ENCODE results near the gene UBE3C. TPM values are rescaled to one million over a fixed set of nuclear protein-coding genes. Genes with fewer than 3 reads are reported as not detected.
"Not testable (repeated sequence)": the region's sequence is repeated elsewhere in the genome, so short reads cannot be mapped to it uniquely, and the experiment has no call there.

Gene UBE3C
- total RNA-seq, 2 donors from 2014 or later = 58.7 to 62.4 TPM

- DNase-seq (ENCODE audit: low spot score) = no peak
- intact Hi-C loops (cut with DNase I) = no loop called here
Observed at GRCh38 chr7:157126921-157127320, 11.8 kb upstream of the UBE3C start.

GRCh38 chr7:157129200-157129599 lies 9.5 kb upstream of the UBE3C start:
- DNase-seq (ENCODE audit: low spot score) = no peak
- intact Hi-C loops (cut with DNase I) = no loop called here

- no peak for DNase-seq (ENCODE audit: low spot score)
- intact Hi-C loops (cut with DNase I) = loop anchor here in 1 of 2 donors (5.0 kb wide), 1 partner anchor 1598 kb away; no protein-coding TSS in a partner anchor
Observed at GRCh38 chr7:157129907-157130460, 8.7 kb upstream of the UBE3C start.

- DNase-seq (ENCODE audit: low spot score) = not testable (repeated sequence)
- intact Hi-C loops (cut with DNase I) = loop anchor here in 1 of 2 donors (5.0 kb wide), 1 partner anchor 1599 kb away; no protein-coding TSS in a partner anchor
Observed at GRCh38 chr7:157130849-157131248, 7.9 kb upstream of the UBE3C start.

GRCh38 chr7:157132796-157133195 lies 5.9 kb upstream of the UBE3C start:
- intact Hi-C loops (cut with DNase I) = loop anchor here in 1 of 2 donors (5.0 kb wide), 1 partner anchor 1600 kb away; no protein-coding TSS in a partner anchor
- no peak for DNase-seq (ENCODE audit: low spot score)

GRCh38 chr7:157133304-157133703 lies 5.4 kb upstream of the UBE3C start:
- intact Hi-C loops (cut with DNase I) = loop anchor here in 1 of 2 donors (5.0 kb wide), 1 partner anchor 1601 kb away; no protein-coding TSS in a partner anchor
- DNase-seq (ENCODE audit: low spot score) = no peak

- intact Hi-C loops (cut with DNase I) = no loop called here
- no peak for DNase-seq (ENCODE audit: low spot score)
Observed at GRCh38 chr7:157136372-157136771, 2.4 kb upstream of the UBE3C start.

- intact Hi-C loops (cut with DNase I) = no loop called here
- no peak for DNase-seq (ENCODE audit: low spot score)
Observed at GRCh38 chr7:157138101-157138423, 664 bp upstream of the UBE3C start.

GRCh38 chr7:157139111-157139809 lies 534 bp downstream of the UBE3C start:
- intact Hi-C loops (cut with DNase I) = no loop called here
- DNase-seq (ENCODE audit: low spot score) = peak; percentile 86

- intact Hi-C loops (cut with DNase I) = no loop called here
- DNase-seq (ENCODE audit: low spot score) = no peak
Observed at GRCh38 chr7:157139810-157140510, 1.2 kb downstream of the UBE3C start.

GRCh38 chr7:157140511-157140905 lies 1.8 kb downstream of the UBE3C start:
- no peak for DNase-seq (ENCODE audit: low spot score)
- intact Hi-C loops (cut with DNase I) = no loop called here

- intact Hi-C loops (cut with DNase I) = no loop called here
- DNase-seq (ENCODE audit: low spot score) = no peak
Observed at GRCh38 chr7:157141525-157142060, 2.9 kb downstream of the UBE3C start.

- intact Hi-C loops (cut with DNase I) = no loop called here
- no peak for DNase-seq (ENCODE audit: low spot score)
Observed at GRCh38 chr7:157143788-157144187, 5.1 kb downstream of the UBE3C start.

GRCh38 chr7:157149317-157149716 lies 10.6 kb downstream of the UBE3C start:
- no peak for DNase-seq (ENCODE audit: low spot score)

GRCh38 chr7:157150882-157151281 lies 12.2 kb downstream of the UBE3C start:
- DNase-seq (ENCODE audit: low spot score) = no peak
- intact Hi-C loops (cut with DNase I) = no loop called here

More at GRCh38 chr7:157149317-157149716, 10.6 kb downstream of the UBE3C start:
- intact Hi-C loops (cut with DNase I) = no loop called here

GRCh38 chr7:157151626-157152339 lies 13.1 kb downstream of the UBE3C start:
- intact Hi-C loops (cut with DNase I) = no loop called here
- DNase-seq (ENCODE audit: low spot score) = no peak

GRCh38 chr7:157152391-157152937 lies 13.7 kb downstream of the UBE3C start:
- intact Hi-C loops (cut with DNase I) = no loop called here
- no peak for DNase-seq (ENCODE audit: low spot score)

- no peak for DNase-seq (ENCODE audit: low spot score)
- intact Hi-C loops (cut with DNase I) = no loop called here
Observed at GRCh38 chr7:157153260-157153659, 14.5 kb downstream of the UBE3C start.

- no peak for DNase-seq (ENCODE audit: low spot score)
- intact Hi-C loops (cut with DNase I) = no loop called here
Observed at GRCh38 chr7:157155959-157156358, 17.2 kb downstream of the UBE3C start.
